SK-N-SH (cell line): ENCODE measurements around the gene PCGF3. TPM values are rescaled to one million over a fixed set of nuclear protein-coding genes. Genes with fewer than 3 reads are reported as not detected.

ENCODE experiments used
- CTCF ChIA-PET: fragments of 300-600, 350-600 bp; formaldehyde crosslinking; extraction: SDS; loops from one replicate; lab custom pipeline; 2021; lab: Yijun Ruan, JAX
- POLR2A ChIA-PET: fragments of 350-600 bp; sonication (Branson Sonifier 250); formaldehyde crosslinking; extraction: SDS; loops from one replicate; lab custom pipeline; 2020; ENCODE audit warnings: antibody characterized with exemption, inconsistent platforms; lab: Yijun Ruan, JAX
- DNase-seq: peaks from one replicate; pipeline ENCODE4 v3.0.0; 2012
- H2AFZ ChIP-seq: fragments of 200-600 bp; sonication (generic); 2 replicates; pipeline ENCODE4 v1.8.1; 2016; ENCODE audit warnings: antibody characterized with exemption, mild to moderate bottlenecking, low read depth
- H3F3A ChIP-seq: fragments of 200-600 bp; sonication (generic); replicated peaks from 2 replicates; pipeline ENCODE3; 2016; ENCODE audit warnings: antibody characterized with exemption, mild to moderate bottlenecking; ENCODE audit not compliant: insufficient read depth
- H3K27ac ChIP-seq, 2 experiments: fragments of 200-500 bp in 1 of 2; fragments of 200-600 bp in 1 of 2; sonication (Bioruptor generic) in 1 of 2; sonication (generic), shearing (Covaris generic) in 1 of 2; 2 replicates each; pipeline versions ENCODE4 v1.5.1 to v1.6.1; 2014 to 2016; ENCODE audit warnings: low read depth in 2 of 2, inconsistent platforms in 1 of 2, low read length in 1 of 2, mild to moderate bottlenecking in 1 of 2, mixed read lengths in 1 of 2
- H3K27me3 ChIP-seq: fragments of 200-600 bp; sonication (generic), shearing (Covaris generic); 2 replicates; pipeline ENCODE4 v1.6.1; 2016; ENCODE audit warnings: mixed run types; ENCODE audit not compliant: insufficient read depth
- H3K36me3 ChIP-seq, 2 experiments: fragments of 200-500 bp in 1 of 2; fragments of 200-600 bp in 1 of 2; sonication (Bioruptor generic) in 1 of 2; sonication (generic) in 1 of 2; replicated peaks in 1 of 2; 2 replicates each; pipeline versions ENCODE3 to v1.5.1; 2014 to 2016; ENCODE audit warnings: low read length in 1 of 2, mild to moderate bottlenecking in 1 of 2; ENCODE audit not compliant: insufficient read depth in 2 of 2, control insufficient read depth in 1 of 2
- H3K4me1 ChIP-seq, 2 experiments: fragments of 200-500 bp in 1 of 2; fragments of 200-600 bp in 1 of 2; sonication (Bioruptor generic) in 1 of 2; sonication (generic), shearing (Covaris generic) in 1 of 2; 2 replicates each; pipeline versions ENCODE4 v1.5.1 to v1.6.1; 2014 to 2016; ENCODE audit warnings: low read depth in 1 of 2, low read length in 1 of 2, mixed run types in 1 of 2; ENCODE audit not compliant: insufficient read depth in 2 of 2, control insufficient read depth in 1 of 2
- H3K4me2 ChIP-seq: fragments of 200-600 bp; sonication (generic), shearing (Covaris generic); 2 replicates; pipeline ENCODE4 v1.6.1; 2017; ENCODE audit warnings: mixed run types
- H3K4me3 ChIP-seq, 2 experiments: fragments of 200-500 bp in 1 of 2; fragments of 200-600 bp in 1 of 2; sonication (Bioruptor generic) in 1 of 2; sonication (generic), shearing (Covaris generic) in 1 of 2; 2 replicates each; pipeline versions ENCODE4 v1.5.1 to v1.8.1; 2014 to 2016; ENCODE audit warnings: low read depth in 2 of 2, inconsistent platforms in 1 of 2, low read length in 1 of 2, mild to moderate bottlenecking in 1 of 2, mixed read lengths in 1 of 2, moderate library complexity in 1 of 2
- H3K79me2 ChIP-seq: fragments of 200-600 bp; sonication (generic); 2 replicates; pipeline ENCODE4 v1.8.1; 2017; ENCODE audit warnings: mild to moderate bottlenecking; ENCODE audit not compliant: insufficient read depth
- H3K9ac ChIP-seq: fragments of 200-600 bp; sonication (generic); 2 replicates; pipeline ENCODE4 v1.6.1; 2017; ENCODE audit warnings: mixed run types
- H3K9me2 ChIP-seq: fragments of 200-600 bp; sonication (generic); 2 replicates; pipeline ENCODE4 v1.6.1; 2017; ENCODE audit warnings: mixed run types
- H3K9me3 ChIP-seq: fragments of 200-600 bp; sonication (generic); 2 replicates; pipeline ENCODE4 v1.6.1; 2017; ENCODE audit warnings: mixed run types, mild to moderate bottlenecking, moderate library complexity
- H4K20me1 ChIP-seq: fragments of 200-600 bp; sonication (generic); 2 replicates; pipeline ENCODE4 v1.6.1; 2017; ENCODE audit warnings: mild to moderate bottlenecking, mixed run types; ENCODE audit not compliant: insufficient read depth
- CHD2 ChIP-seq: fragments of 150-350 bp; IDR thresholded peaks from 2 replicates; pipeline ENCODE4 v1.6.1; 2018; ENCODE audit warnings: low read length; ENCODE audit not compliant: partially characterized antibody
- CTCF ChIP-seq: fragments of 200-600 bp; sonication (generic); IDR thresholded peaks from 2 replicates; pipeline ENCODE4 v1.6.1; 2017; ENCODE audit warnings: antibody characterized with exemption, mild to moderate bottlenecking, moderate library complexity
- ELF1 ChIP-seq: IDR thresholded peaks from 2 replicates; pipeline ENCODE4 v1.4.0; 2012
- FOSL2 ChIP-seq: IDR thresholded peaks from 2 replicates; pipeline ENCODE4 v1.4.0; 2012; ENCODE audit warnings: low read depth, mild to moderate bottlenecking, moderate library complexity, borderline replicate concordance
- IRF3 ChIP-seq: fragments of 150-350 bp; IDR thresholded peaks from 2 replicates; pipeline ENCODE4 v1.6.1; 2016; ENCODE audit warnings: mild to moderate bottlenecking, low read depth, low read length
- MAX ChIP-seq: IDR thresholded peaks from 2 replicates; pipeline ENCODE4 v1.4.0; 2012; ENCODE audit warnings: low read depth
- POLR2AphosphoS5 ChIP-seq: IDR thresholded peaks from 2 replicates; pipeline ENCODE4 v1.6.1; 2012; ENCODE audit warnings: low read depth, low read length
- RCOR1 ChIP-seq: fragments of 150-350 bp; IDR thresholded peaks from 2 replicates; pipeline ENCODE4 v1.6.1; 2017; ENCODE audit warnings: antibody characterized with exemption, low read length
- RFX5 ChIP-seq: IDR thresholded peaks from 2 replicates; pipeline ENCODE4 v1.6.1; 2012; ENCODE audit warnings: mild to moderate bottlenecking, improper control_type of control experiment, low read length
- RXRA ChIP-seq: IDR thresholded peaks from 2 replicates; pipeline ENCODE4 v1.4.0; 2012; ENCODE audit warnings: low read depth, mild to moderate bottlenecking, borderline replicate concordance
- SIN3A ChIP-seq: IDR thresholded peaks from 2 replicates; pipeline ENCODE4 v1.6.1; 2012; ENCODE audit warnings: low read depth, mild to moderate bottlenecking, low read length, moderate library complexity, borderline replicate concordance
- WGBS: methylation state at CpG from one replicate; pipeline ENCODE4 v1.1.6; 2017; ENCODE audit warnings: low lambda C conversion rate; 5-methylcytosine and 5-hydroxymethylcytosine counted together
- polyA plus RNA-seq, 3 experiments: library from polyadenylated mRNA; depleted of rRNA; stranded (reverse); fragments of >200 nt; gene quantifications; 2 replicates each; pipeline ENCODE4 v1.2.3, GENCODE V29; 2012

The PCGF3 gene
- polyA plus RNA-seq, 1 of the 3 experiments (the other 2 are of a cell fraction): 44.8 TPM

- POLR2A ChIA-PET: no interaction called here
- H3K9me2 ChIP-seq: no peaks in the 10 kb centered on the region
- no peak for DNase-seq
- TF ChIP-seq POLR2AphosphoS5 (no peak), RFX5 (no peak), IRF3 (no peak), FOSL2 (no peak), SIN3A (no peak)
- TF ChIP-seq, all 33 proteins: peak for 0
- no peaks in the 10 kb centered on the region for H3K9me3 ChIP-seq
- H3K27ac ChIP-seq: no peak overlapping the region; a peak in 1 of 4 replicates
- H3K4me2 ChIP-seq: no peak overlapping the region
- WGBS: 96% methylated on average over 19 of the region's 21 CpGs
- no peak overlapping the region for H2AFZ ChIP-seq
- H3F3A ChIP-seq: peaks cover 3% of the 10 kb centered on the region
- H3K36me3 ChIP-seq: peaks cover 36 to 44% of the 10 kb centered on the region in 2 experiments
- H3K4me3 ChIP-seq: no peak overlapping the region
- H4K20me1 ChIP-seq: peaks cover 24% of the 10 kb centered on the region
- peaks cover 0 to 4% of the 10 kb centered on the region in 2 experiments; a peak in 1 of 4 replicates for H3K4me1 ChIP-seq
- no peak overlapping the region for H3K9ac ChIP-seq
- peaks cover 11% of the 10 kb centered on the region for H3K79me2 ChIP-seq
- CTCF ChIA-PET: interaction anchor here (0.7 kb wide), 1 partner anchor 18 kb away, joined by 3 read pairs; no protein-coding TSS in a partner anchor
- no peaks in the 10 kb centered on the region for H3K27me3 ChIP-seq
These were observed 55.0 kb downstream of the PCGF3 start for GRCh38 chr4:760616-761015.

GRCh38 chr4:761086-761485, 55.5 kb downstream of the PCGF3 start:
- Histone ChIP-seq H3K27ac (no peak overlapping the region), H4K20me1 (peaks cover 28% of the 10 kb centered on the region), H3K36me3 (peaks cover 34 to 49% of the 10 kb centered on the region in 2 experiments), H3K4me2 (no peak overlapping the region), H3K27me3 (no peaks in the 10 kb centered on the region), H3K4me1 (peaks cover 0 to 4% of the 10 kb centered on the region in 2 experiments; a peak in 1 of 4 replicates), H3K9me3 (no peaks in the 10 kb centered on the region), H3K9ac (no peak overlapping the region), H3K9me2 (no peaks in the 10 kb centered on the region), H3K79me2 (peaks cover 8% of the 10 kb centered on the region; the same call in 1 of the 2 replicates), H2AFZ (no peak overlapping the region), H3F3A (peaks cover 3% of the 10 kb centered on the region), H3K4me3 (no peak overlapping the region)
- 96% methylated on average over 14 of the region's 14 CpGs for WGBS
- no peak for DNase-seq
- POLR2A ChIA-PET: no interaction called here
- no peak for TF ChIP-seq FOSL2
- no peak for TF ChIP-seq RXRA
- no peak for TF ChIP-seq RCOR1
- no peak for TF ChIP-seq MAX
- no peak for TF ChIP-seq ELF1
- TF ChIP-seq CTCF: no peak
- no peak for TF ChIP-seq CHD2
- CTCF ChIA-PET: interaction anchor here (3.6 kb wide), 1 partner anchor 19 kb away, joined by 18 read pairs; no protein-coding TSS in a partner anchor
